H1 (cell line): Measurements from ENCODE around the gene MTR. TPM values are rescaled to one million over a fixed set of nuclear protein-coding genes. Genes with fewer than 3 reads are reported as not detected.
A peak's percentile ranks its signal among the peaks of the same experiment; 100 is the strongest.

ENCODE experiments used
- CTCF ChIA-PET: fragments of 300-600 bp; sonication (Branson Sonifier 250); formaldehyde crosslinking; loops from one replicate; lab custom pipeline; 2021; ENCODE audit not compliant: partially characterized antibody; lab: Charles Lee
- POLR2A ChIA-PET: fragments of 300-600 bp; sonication (Branson Sonifier 250); formaldehyde crosslinking; loops from one replicate; lab custom pipeline; 2021; ENCODE audit warnings: inconsistent platforms; ENCODE audit not compliant: partially characterized antibody; lab: Charles Lee
- DNase-seq, 2 experiments: peaks; one replicate each; pipeline versions ENCODE4 v3.0.0 to v3.0.0-alpha.2; 2010 to 2022; ENCODE audit warnings: low spot score in 2 of 2, low read depth in 1 of 2, mixed read lengths in 1 of 2
- FAIRE-seq: peaks from 2 replicates; lab custom pipeline; 2011; peaks lifted over from hg19 to GRCh38; lab: Jason Lieb, UNC
- H2AFZ ChIP-seq: 2 replicates; pipeline ENCODE4 v1.8.1; 2012; ENCODE audit warnings: low read length, inconsistent platforms
- H2AK5ac ChIP-seq: 2 replicates; pipeline ENCODE4 v1.6.1; 2013; ENCODE audit warnings: low read depth, low read length
- H2BK120ac ChIP-seq: replicated peaks from 2 replicates; pipeline ENCODE3; 2013; ENCODE audit warnings: low read depth, low read length, inconsistent platforms
- H2BK12ac ChIP-seq: 2 replicates; pipeline ENCODE4 v1.6.1; 2013; ENCODE audit warnings: low read depth, low read length
- H2BK15ac ChIP-seq: 2 replicates; pipeline ENCODE4 v1.6.1; 2013; ENCODE audit warnings: low read length
- H2BK20ac ChIP-seq: 2 replicates; pipeline ENCODE4 v1.6.1; 2013; ENCODE audit warnings: low read length
- H2BK5ac ChIP-seq: 2 replicates; pipeline ENCODE4 v1.6.1; 2013; ENCODE audit warnings: low read depth, low read length
- H3K14ac ChIP-seq: 2 replicates; pipeline ENCODE4 v1.6.1; 2013; ENCODE audit warnings: inconsistent platforms; ENCODE audit not compliant: insufficient read length
- H3K18ac ChIP-seq: 2 replicates; pipeline ENCODE4 v1.6.1; 2013; ENCODE audit warnings: low read length; ENCODE audit errors: extremely low read depth
- H3K23ac ChIP-seq: 2 replicates; pipeline ENCODE4 v1.6.1; 2013; ENCODE audit warnings: inconsistent platforms; ENCODE audit not compliant: insufficient read length
- H3K23me2 ChIP-seq: 2 replicates; pipeline ENCODE4 v1.6.1; 2013; ENCODE audit warnings: low read depth, low read length
- H3K27ac ChIP-seq: 2 replicates; pipeline ENCODE4 v1.6.1; 2011; ENCODE audit warnings: low read depth, low read length, inconsistent platforms
- H3K27me3 ChIP-seq, 4 experiments: replicated peaks in 1 of 4; 1 replicate in 1 of 4; 2 replicates in 3 of 4; pipeline versions ENCODE4 v1.6.1 to v1.8.1; 2011 to 2013; ENCODE audit warnings: low read length in 3 of 4, mild to moderate bottlenecking in 3 of 4, inconsistent platforms in 2 of 4, mixed read lengths in 2 of 4, moderate library complexity in 1 of 4; ENCODE audit not compliant: control insufficient read depth in 3 of 4, insufficient read depth in 3 of 4; ENCODE audit errors: extremely low read depth in 1 of 4
- H3K36me3 ChIP-seq, 4 experiments: 2 replicates each; pipeline versions ENCODE4 v1.6.1 to v1.8.1; 2011 to 2013; ENCODE audit warnings: mild to moderate bottlenecking in 4 of 4, low read length in 3 of 4, moderate library complexity in 2 of 4, control low read depth in 1 of 4, inconsistent platforms in 1 of 4; ENCODE audit not compliant: insufficient read depth in 4 of 4, control insufficient read depth in 2 of 4
- H3K4ac ChIP-seq: replicated peaks from 2 replicates; pipeline ENCODE3; 2013; ENCODE audit warnings: low read length, low read depth, mixed read lengths, inconsistent platforms; ENCODE audit not compliant: insufficient read length
- H3K4me1 ChIP-seq, 4 experiments: replicated peaks in 1 of 4; 1 replicate in 1 of 4; 2 replicates in 3 of 4; pipeline versions ENCODE4 v1.6.1 to v1.8.1; 2011 to 2013; ENCODE audit warnings: low read length in 3 of 4, inconsistent platforms in 2 of 4, mixed read lengths in 1 of 4; ENCODE audit not compliant: insufficient read depth in 4 of 4, control insufficient read depth in 3 of 4
- H3K4me2 ChIP-seq, 2 experiments: 2 replicates each; pipeline versions ENCODE4 v1.6.1 to v1.8.1; 2011 to 2013; ENCODE audit warnings: low read depth in 2 of 2, low read length in 2 of 2, control low read depth in 1 of 2, inconsistent platforms in 1 of 2, mild to moderate bottlenecking in 1 of 2; ENCODE audit not compliant: insufficient read depth in 1 of 2
- H3K4me3 ChIP-seq, 4 experiments: fragments of 200-600, 300-600 bp in 1 of 4; sonication (generic), shearing (Covaris generic), sonication (Bioruptor Twin) in 1 of 4; 2 replicates each; pipeline versions ENCODE4 v1.5.1 to v1.8.1; 2011 to 2016; ENCODE audit warnings: low read length in 4 of 4, low read depth in 3 of 4, control low read depth in 2 of 4, inconsistent platforms in 2 of 4, mild to moderate bottlenecking in 2 of 4, mixed read lengths in 1 of 4, moderate library complexity in 1 of 4; ENCODE audit not compliant: insufficient read depth in 2 of 4; ENCODE audit errors: extremely low read depth in 1 of 4
- H3K56ac ChIP-seq: replicated peaks from 2 replicates; pipeline ENCODE3; 2013; ENCODE audit warnings: low read depth, mild to moderate bottlenecking, mixed read lengths, low read length, inconsistent platforms; ENCODE audit not compliant: insufficient read length
- H3K79me1 ChIP-seq: 2 replicates; pipeline ENCODE4 v1.6.1; 2013; ENCODE audit warnings: low read depth, low read length, control low read depth
- H3K79me2 ChIP-seq, 2 experiments: 2 replicates each; pipeline versions ENCODE4 v1.6.1 to v1.8.1; 2012 to 2013; ENCODE audit warnings: low read length in 2 of 2, mild to moderate bottlenecking in 2 of 2, inconsistent platforms in 1 of 2; ENCODE audit not compliant: insufficient read depth in 2 of 2, control insufficient read depth in 1 of 2
- H3K9ac ChIP-seq, 4 experiments: replicated peaks in 1 of 4; 1 replicate in 1 of 4; 2 replicates in 3 of 4; pipeline versions ENCODE4 v1.6.1 to v1.8.1; 2011 to 2013; ENCODE audit warnings: low read depth in 3 of 4, low read length in 3 of 4, control low read depth in 2 of 4, mild to moderate bottlenecking in 2 of 4, moderate library complexity in 2 of 4, inconsistent platforms in 1 of 4; ENCODE audit errors: extremely low read depth in 1 of 4
- H3K9me3 ChIP-seq, 2 experiments: 2 replicates each; pipeline versions ENCODE4 v1.6.1 to v1.8.1; 2012 to 2013; ENCODE audit warnings: mild to moderate bottlenecking in 2 of 2, moderate library complexity in 2 of 2, control low read depth in 1 of 2, inconsistent platforms in 1 of 2, low read depth in 1 of 2, low read length in 1 of 2, mixed read lengths in 1 of 2; ENCODE audit not compliant: insufficient read depth in 2 of 2
- H4K20me1 ChIP-seq, 2 experiments: replicated peaks in 1 of 2; 2 replicates each; pipeline versions ENCODE3 to v1.8.1; 2011 to 2013; ENCODE audit warnings: inconsistent platforms in 2 of 2, low read length in 2 of 2, mild to moderate bottlenecking in 1 of 2; ENCODE audit not compliant: insufficient read depth in 2 of 2, control insufficient read depth in 1 of 2
- H4K5ac ChIP-seq: 2 replicates; pipeline ENCODE4 v1.6.1; 2013; ENCODE audit warnings: low read length, low read depth, mixed read lengths, inconsistent platforms; ENCODE audit not compliant: insufficient read length
- H4K8ac ChIP-seq: 2 replicates; pipeline ENCODE4 v1.8.0; 2013; ENCODE audit warnings: mild to moderate bottlenecking, moderate library complexity, low read length, inconsistent platforms; ENCODE audit not compliant: insufficient read depth; ENCODE audit errors: extremely low read depth
- H4K91ac ChIP-seq: replicated peaks from 2 replicates; pipeline ENCODE3; 2013; ENCODE audit warnings: low read length, mixed read lengths, inconsistent platforms; ENCODE audit not compliant: insufficient read length
- CBX5 ChIP-seq: fragments of 300-800, 300-1000 bp; sonication (generic); IDR thresholded peaks from 2 replicates; pipeline ENCODE4 v1.7.1; 2016; ENCODE audit warnings: antibody characterized with exemption, low read length, low read depth
- FOSL1 ChIP-seq: IDR thresholded peaks from 2 replicates; pipeline ENCODE4 v1.6.1; 2011; ENCODE audit warnings: mild to moderate bottlenecking, low read depth, low read length, moderate library complexity; ENCODE audit not compliant: insufficient read depth
- GTF2F1 ChIP-seq: IDR thresholded peaks from 2 replicates; pipeline ENCODE4 v1.6.1; 2012; ENCODE audit warnings: low read depth, low read length, improper control_type of control experiment, borderline replicate concordance
- POU5F1 ChIP-seq: IDR thresholded peaks from 2 replicates; pipeline ENCODE4 v1.6.1; 2011; ENCODE audit warnings: low read depth, mild to moderate bottlenecking, low read length, moderate library complexity
- RAD21 ChIP-seq, 2 experiments: IDR thresholded peaks in 1 of 2; conservative IDR thresholded peaks in 1 of 2; 2 replicates each; pipeline ENCODE4 v1.6.1; 2011; ENCODE audit warnings: low read depth in 2 of 2, low read length in 2 of 2, improper control_type of control experiment in 1 of 2, inconsistent platforms in 1 of 2, mild to moderate bottlenecking in 1 of 2, moderate library complexity in 1 of 2
- USF2 ChIP-seq: IDR thresholded peaks from 2 replicates; pipeline ENCODE4 v1.6.1; 2011; ENCODE audit warnings: low read length, improper control_type of control experiment
- polyA plus RNA-seq, 7 experiments: library from polyadenylated mRNA; depleted of rRNA in 3 of 7; stranded (reverse) in 5 of 7; unstranded in 2 of 7; fragments of >200 nt in 5 of 7; fragments of 200-250 nt in 2 of 7; gene quantifications; 1 replicate in 5 of 7; 2 replicates in 1 of 7; 4 replicates in 1 of 7; pipeline versions ENCODE4 v1.2.1 to v1.2.3, GENCODE V29; 2011 to 2013; ENCODE audit warnings: missing spikeins in 2 of 7, mixed read lengths in 2 of 7
- total RNA-seq: library from RNA; stranded (reverse); fragmentation: NEBNext Ultra II Directional; extraction: Animal tissue kit (Norgen Biotek cat#: 25700); gene quantifications from 2 replicates; pipeline ENCODE4 v1.2.1, GENCODE V29; 2021

The MTR gene
- total and polyA plus RNA-seq, 2 of the 8 experiments (the other 6 are each of a cell fraction or from before 2014, with no cell fraction given) = 4.8 to 27.4 TPM

- Histone ChIP-seq H2AFZ (no peak overlapping the region), H3K4ac (no peak overlapping the region), H3K9me3 (no peaks in the 10 kb centered on the region), H2BK20ac (no peak overlapping the region), H3K9ac (no peak overlapping the region), H3K56ac (no peak overlapping the region), H4K20me1 (no peaks in the 10 kb centered on the region), H3K27ac (no peak overlapping the region), H4K5ac (no peak overlapping the region), H3K23me2 (no peaks in the 10 kb centered on the region), H2BK120ac (no peak overlapping the region), H3K4me3 (no peak overlapping the region), H3K14ac (no peak overlapping the region), H2BK5ac (no peak overlapping the region), H3K36me3 (no peaks in the 10 kb centered on the region), H4K8ac (no peak overlapping the region), H3K79me1 (no peaks in the 10 kb centered on the region), H3K4me2 (no peak overlapping the region), H3K23ac (no peak overlapping the region), H4K91ac (no peak overlapping the region), H3K79me2 (no peaks in the 10 kb centered on the region), H3K18ac (no peak overlapping the region), H3K4me1 (no peaks in the 10 kb centered on the region), H2AK5ac (no peak overlapping the region), H2BK15ac (no peak overlapping the region), H3K27me3 (peaks cover 0 to under 1% (median 0%) of the 10 kb centered on the region in 4 experiments; a peak in 1 of 7 replicates), H2BK12ac (no peak overlapping the region)
- no peak for TF ChIP-seq FOSL1
- TF ChIP-seq RAD21 (IDR thresholded peaks at IDR 0.05 in 1 of 2, conservative IDR thresholded peaks at IDR 0.05 in 1 of 2; ENCODE audit: low read depth in 2 of 2, low read length in 2 of 2) = peak in 1 of 2 experiments; percentile 28; a peak in 1 of 4 replicates
- TF ChIP-seq GTF2F1 = no peak
- TF ChIP-seq CBX5 = no peak
- TF ChIP-seq USF2 = no peak
- no peak for TF ChIP-seq POU5F1
- CTCF ChIA-PET = interaction anchor here (0.9 to 3.8 kb wide), 6 partner anchors 9 to 159 kb away, joined by 3 to 22 read pairs (median 6); no protein-coding TSS in a partner anchor
- POLR2A ChIA-PET = interaction anchor here (1.0 kb wide), 1 partner anchor 26 kb away, joined by 3 read pairs; the partner anchor contains the start of gene MTR
- DNase-seq = no peak
- no peak for FAIRE-seq
Observed at GRCh38 chr1:236768601-236769000, 26.5 kb upstream of the MTR start.
